Activated naive CD4-positive, alpha-beta T cell treated with Interleukin-2 at 50 U/mL for 16 hours (primary cell): ENCODE data around the gene CAMTA1.

Experiments
- DNase-seq: peaks from one replicate; pipeline ENCODE4 v3.0.0-alpha.2; 2020

The CAMTA1 gene

GRCh38 chr1:6852136-6852890, 67.1 kb downstream of the CAMTA1 start:
- DNase-seq = no peak

GRCh38 chr1:6854166-6854565, 68.9 kb downstream of the CAMTA1 start:
- no peak for DNase-seq

- no peak for DNase-seq
Measured at GRCh38 chr1:6857831-6858230, 72.6 kb downstream of the CAMTA1 start.

- no peak for DNase-seq
Measured at GRCh38 chr1:6858596-6858995, 73.3 kb downstream of the CAMTA1 start.

GRCh38 chr1:6859415-6860343, 74.4 kb downstream of the CAMTA1 start:
- no peak for DNase-seq

GRCh38 chr1:6860401-6860800, 75.1 kb downstream of the CAMTA1 start:
- no peak for DNase-seq

- DNase-seq = no peak
Measured at GRCh38 chr1:6861075-6861724, 75.9 kb downstream of the CAMTA1 start.

- no peak for DNase-seq
Measured at GRCh38 chr1:6862906-6863305, 77.7 kb downstream of the CAMTA1 start.

GRCh38 chr1:6864166-6864565, 78.9 kb downstream of the CAMTA1 start:
- no peak for DNase-seq

GRCh38 chr1:6866825-6867224, 81.6 kb downstream of the CAMTA1 start:
- DNase-seq = no peak

- no peak for DNase-seq
Measured at GRCh38 chr1:6867321-6867720, 82.1 kb downstream of the CAMTA1 start.

GRCh38 chr1:6867729-6868659, 82.7 kb downstream of the CAMTA1 start:
- no peak for DNase-seq

GRCh38 chr1:6868660-6869380, 83.6 kb downstream of the CAMTA1 start:
- no peak for DNase-seq

GRCh38 chr1:6869545-6869944, 84.3 kb downstream of the CAMTA1 start:
- DNase-seq = no peak

GRCh38 chr1:6870086-6870485, 84.8 kb downstream of the CAMTA1 start:
- DNase-seq = no peak

GRCh38 chr1:6870571-6870970, 85.3 kb downstream of the CAMTA1 start:
- no peak for DNase-seq

- DNase-seq = no peak
Measured at GRCh38 chr1:6871300-6871972, 86.2 kb downstream of the CAMTA1 start.

GRCh38 chr1:6872573-6873261, 87.5 kb downstream of the CAMTA1 start:
- no peak for DNase-seq

GRCh38 chr1:6873298-6874015, 88.2 kb downstream of the CAMTA1 start:
- no peak for DNase-seq

GRCh38 chr1:6874298-6874697, 89.0 kb downstream of the CAMTA1 start:
- no peak for DNase-seq
